GM23338 (cell line): ENCODE results near the gene PARP1. TPM values are rescaled to one million over a fixed set of nuclear protein-coding genes. Genes with fewer than 3 reads are reported as not detected.
A peak's percentile ranks its signal among the peaks of the same experiment; 100 is the strongest.

Experiments used
- ATAC-seq: fragments of 200-7000 bp; cut with Tn5 transposase; 3 replicates; pipeline ENCODE4 v1.9.1; 2020
- DNase-seq: peaks from one replicate; pipeline ENCODE4 v3.0.0-alpha.2; 2015; ENCODE audit warnings: low spot score
- H2AFZ ChIP-seq: fragments of 200-600 bp; sonication (generic); 2 replicates; pipeline ENCODE4 v1.8.0; 2016; ENCODE audit warnings: antibody characterized with exemption, mild to moderate bottlenecking, moderate library complexity
- H3F3A ChIP-seq: fragments of 200-600 bp; sonication (generic); replicated peaks from 2 replicates; pipeline ENCODE4 v1.8.0; 2017; ENCODE audit warnings: antibody characterized with exemption, mixed run types, low read depth
- H3K27ac ChIP-seq: fragments of 200-600 bp; sonication (generic); 2 replicates; pipeline ENCODE4 v1.6.1; 2016; ENCODE audit warnings: low read depth
- H3K27me3 ChIP-seq: fragments of 200-600 bp; sonication (generic); 2 replicates; pipeline ENCODE4 v1.8.0; 2016; ENCODE audit warnings: mild to moderate bottlenecking, mixed run types, moderate library complexity; ENCODE audit not compliant: insufficient read depth
- H3K36me3 ChIP-seq: fragments of 200-600 bp; sonication (generic); 2 replicates; pipeline ENCODE4 v1.8.0; 2016; ENCODE audit warnings: mild to moderate bottlenecking; ENCODE audit not compliant: insufficient read depth
- H3K4me1 ChIP-seq: fragments of 200-600 bp; sonication (generic); 2 replicates; pipeline ENCODE4 v1.8.0; 2016; ENCODE audit warnings: mild to moderate bottlenecking, moderate library complexity; ENCODE audit not compliant: insufficient read depth
- H3K4me2 ChIP-seq: fragments of 200-600 bp; sonication (generic); 2 replicates; pipeline ENCODE4 v1.7.1; 2017; ENCODE audit warnings: mixed run types
- H3K4me3 ChIP-seq: fragments of 200-600 bp; sonication (generic); 2 replicates; pipeline ENCODE4 v1.6.1; 2016; ENCODE audit warnings: mixed run types
- H3K79me2 ChIP-seq: fragments of 200-600 bp; sonication (generic); replicated peaks from 2 replicates; pipeline ENCODE4 v1.8.0; 2017; ENCODE audit warnings: mild to moderate bottlenecking; ENCODE audit not compliant: insufficient read depth
- H3K9me2 ChIP-seq: fragments of 200-600 bp; sonication (generic); 2 replicates; pipeline ENCODE4 v1.8.0; 2017; ENCODE audit not compliant: insufficient read depth
- H4K20me1 ChIP-seq: fragments of 200-600 bp; sonication (generic); replicated peaks from 2 replicates; pipeline ENCODE4 v1.8.0; 2017; ENCODE audit warnings: mild to moderate bottlenecking; ENCODE audit not compliant: insufficient read depth
- H3K27ac Mint-ChIP-seq: 2 replicates; pipeline ENCODE4 v1.8.0; 2020; ENCODE audit warnings: inconsistent platforms, mild to moderate bottlenecking, moderate library complexity, mixed read lengths
- H3K27me3 Mint-ChIP-seq: 3 replicates; pipeline ENCODE4 v1.8.0; 2022; ENCODE audit warnings: low read depth, mild to moderate bottlenecking, moderate library complexity, mixed read lengths, inconsistent platforms; ENCODE audit not compliant: insufficient read depth, poor library complexity
- H3K36me3 Mint-ChIP-seq: 3 replicates; pipeline ENCODE4 v1.8.0; 2021; ENCODE audit warnings: low read depth, mild to moderate bottlenecking, inconsistent platforms, moderate library complexity, mixed read lengths
- H3K4me1 Mint-ChIP-seq: 3 replicates; pipeline ENCODE4 v1.8.0; 2020; ENCODE audit warnings: mild to moderate bottlenecking, inconsistent platforms, mixed read lengths
- H3K4me3 Mint-ChIP-seq: 3 replicates; pipeline ENCODE4 v1.8.0; 2021; ENCODE audit warnings: moderate library complexity, mild to moderate bottlenecking, inconsistent platforms, mixed read lengths
- H3K9me3 Mint-ChIP-seq: 3 replicates; pipeline ENCODE4 v1.8.0; 2020; ENCODE audit warnings: moderate library complexity, mild to moderate bottlenecking, inconsistent platforms, mixed read lengths
- CTCF ChIP-seq, 2 experiments: fragments of 200-600 bp in 1 of 2; sonication (generic) in 1 of 2; conservative IDR thresholded peaks; 2 replicates each; pipeline versions ENCODE4 v1.5.1 to v1.6.1; 2016 to 2017; ENCODE audit warnings: antibody characterized with exemption in 2 of 2, low read depth in 2 of 2, mild to moderate bottlenecking in 2 of 2, moderate library complexity in 1 of 2
- ETS1 ChIP-seq: IDR thresholded peaks from 2 replicates; pipeline ENCODE4 v1.6.1; 2016; ENCODE audit warnings: antibody characterized with exemption
- EZH2phosphoT487 ChIP-seq: fragments of 200-600 bp; sonication (generic); IDR thresholded peaks from one replicate; pipeline ENCODE4 v1.8.1; 2018; ENCODE audit warnings: antibody characterized with exemption; ENCODE audit not compliant: unreplicated experiment
- STAT1 ChIP-seq: IDR thresholded peaks from one replicate; pipeline ENCODE4 v1.6.1; 2016; ENCODE audit warnings: antibody characterized with exemption; ENCODE audit not compliant: unreplicated experiment
- ZNF331 ChIP-seq: fragments of 250-450 bp; sonication (Bioruptor Pico); IDR thresholded peaks from 2 replicates; pipeline ENCODE4 v1.5.0; 2020; ENCODE audit warnings: low read depth, mild to moderate bottlenecking, moderate library complexity
- ZNF462 ChIP-seq: fragments of 250-450 bp; sonication (Bioruptor Pico); IDR thresholded peaks from 2 replicates; pipeline ENCODE4 v1.5.0; 2020; ENCODE audit warnings: mild to moderate bottlenecking, moderate library complexity
- polyA plus RNA-seq: library from polyadenylated mRNA; unstranded; fragments of >200 nt; fragmentation: Nextera tagmentation; extraction: Ambion mirVana; gene quantifications from 2 replicates; pipeline ENCODE4 v1.2.1, GENCODE V29; 2016
- total RNA-seq: library from RNA; depleted of rRNA; stranded (reverse); fragments of >200 nt; shearing (Covaris generic); gene quantifications from 2 replicates; pipeline ENCODE4 v1.2.3, GENCODE V29; 2014

The PARP1 gene
- total and polyA plus RNA-seq, 2 experiments from 2014 or later: 877 to 1,082 TPM

GRCh38 chr1:226428791-226429461 lies 21.0 kb upstream of the PARP1 start:
- H3K27ac ChIP-seq: no peak overlapping the region
- H3K27me3 ChIP-seq: no peaks in the 10 kb centered on the region
- H3K27me3 Mint-ChIP-seq: peaks cover 3% of the 10 kb centered on the region
- H3K36me3 ChIP-seq: no peaks in the 10 kb centered on the region
- H2AFZ ChIP-seq: peak overlapping the region; percentile 95
- 0 out of 3 replicates have a peak overlapping the region, but pooled peaks have one; percentile 9 for H3K4me3 Mint-ChIP-seq
- no peak for DNase-seq
- no peaks in the 10 kb centered on the region for H3K36me3 Mint-ChIP-seq
- no peaks in the 10 kb centered on the region; the same call in 1 of the 2 replicates for H3K4me1 ChIP-seq
- H4K20me1 ChIP-seq: no peaks in the 10 kb centered on the region
- TF ChIP-seq EZH2phosphoT487 (no peak), STAT1 (no peak), ZNF331 (CRISPR knock-in tag) (no peak), ZNF462 (CRISPR knock-in tag) (no peak)
- H3K4me2 ChIP-seq: no peak overlapping the region
- H3K9me3 Mint-ChIP-seq: no peaks in the 10 kb centered on the region
- no peak overlapping the region for H3K4me3 ChIP-seq
- H3K9me2 ChIP-seq: no peaks in the 10 kb centered on the region
- H3K27ac Mint-ChIP-seq: no peak overlapping the region
- H3K79me2 ChIP-seq: no peaks in the 10 kb centered on the region
- peaks cover 10% of the 10 kb centered on the region for H3K4me1 Mint-ChIP-seq
- no peaks in the 10 kb centered on the region for H3F3A ChIP-seq
- ATAC-seq: peak; percentile 24; the same call in 2 of the 3 replicates

GRCh38 chr1:226428348-226428747 lies 20.5 kb upstream of the PARP1 start:
- no peaks in the 10 kb centered on the region for H4K20me1 ChIP-seq
- no peaks in the 10 kb centered on the region for H3K27me3 ChIP-seq
- no peak overlapping the region for H3K4me3 ChIP-seq
- H3K4me1 ChIP-seq: no peaks in the 10 kb centered on the region; the same call in 1 of the 2 replicates
- no peaks in the 10 kb centered on the region for H3K36me3 ChIP-seq
- no peaks in the 10 kb centered on the region for H3F3A ChIP-seq
- no peak overlapping the region for H3K27ac ChIP-seq
- Mint-ChIP-seq H3K4me1 (peaks cover 10% of the 10 kb centered on the region), H3K27ac (no peak overlapping the region), H3K4me3 (no peak overlapping the region), H3K9me3 (no peaks in the 10 kb centered on the region), H3K27me3 (peaks cover 3% of the 10 kb centered on the region), H3K36me3 (no peaks in the 10 kb centered on the region)
- H3K4me2 ChIP-seq: no peak overlapping the region
- peak overlapping the region; percentile 95; the same call in 1 of the 2 replicates for H2AFZ ChIP-seq
- DNase-seq: no peak
- no peaks in the 10 kb centered on the region for H3K79me2 ChIP-seq
- no peaks in the 10 kb centered on the region for H3K9me2 ChIP-seq
- ATAC-seq: no peak; the same call in 2 of the 3 replicates
- TF ChIP-seq ETS1 (no peak), CTCF (conservative IDR thresholded peaks at IDR 0.05; ENCODE audit: low read depth in 2 of 2) (no peak)
